H9 (cell line): Measurements from ENCODE around the gene CNKSR1. TPM values are rescaled to one million over a fixed set of nuclear protein-coding genes. Genes with fewer than 3 reads are reported as not detected.

Experiments
- DNase-seq: peaks from one replicate; pipeline ENCODE4 v3.0.0-alpha.2; 2017
- H2AFZ ChIP-seq: one replicate; pipeline ENCODE4 v1.6.1; 2013; ENCODE audit warnings: mild to moderate bottlenecking, low read length, control low read depth, moderate library complexity
- H2AK5ac ChIP-seq: 2 replicates; pipeline ENCODE4 v1.6.1; 2013; ENCODE audit warnings: low read length, control low read depth, mixed read lengths; ENCODE audit not compliant: insufficient read length
- H2BK120ac ChIP-seq: one replicate; pipeline ENCODE4 v1.6.1; 2013; ENCODE audit warnings: low read depth, mild to moderate bottlenecking, low read length, control low read depth, inconsistent platforms; ENCODE audit not compliant: poor library complexity, severe bottlenecking
- H2BK12ac ChIP-seq: 2 replicates; pipeline ENCODE4 v1.6.1; 2013; ENCODE audit warnings: low read length, control low read depth, mixed read lengths, low read depth; ENCODE audit not compliant: insufficient read length
- H2BK15ac ChIP-seq: 2 replicates; pipeline ENCODE4 v1.6.1; 2013; ENCODE audit warnings: low read depth, low read length, control low read depth
- H2BK20ac ChIP-seq: one replicate; pipeline ENCODE4 v1.6.1; 2013; ENCODE audit warnings: low read depth, mild to moderate bottlenecking, low read length, control low read depth, inconsistent platforms; ENCODE audit not compliant: poor library complexity, severe bottlenecking
- H2BK5ac ChIP-seq: 2 replicates; pipeline ENCODE4 v1.6.1; 2013; ENCODE audit warnings: low read length, control low read depth, mixed read lengths; ENCODE audit not compliant: insufficient read length
- H3K14ac ChIP-seq: 2 replicates; pipeline ENCODE4 v1.6.1; 2013; ENCODE audit warnings: low read length, control low read depth; ENCODE audit not compliant: insufficient read depth
- H3K18ac ChIP-seq: 2 replicates; pipeline ENCODE4 v1.6.1; 2013; ENCODE audit warnings: low read depth, mild to moderate bottlenecking, mixed read lengths, low read length, control low read depth; ENCODE audit not compliant: insufficient read length
- H3K23ac ChIP-seq: 2 replicates; pipeline ENCODE4 v1.6.1; 2013; ENCODE audit warnings: low read length, control low read depth, mixed read lengths, low read depth; ENCODE audit not compliant: insufficient read length
- H3K23me2 ChIP-seq: 2 replicates; pipeline ENCODE4 v1.6.1; 2013; ENCODE audit warnings: low read depth, mild to moderate bottlenecking, mixed read lengths, low read length, control low read depth; ENCODE audit not compliant: insufficient read length, poor library complexity, severe bottlenecking
- H3K27ac ChIP-seq: 2 replicates; pipeline ENCODE4 v1.5.1; 2013; ENCODE audit warnings: low read length, control low read depth, mixed read lengths, low read depth; ENCODE audit not compliant: insufficient read length
- H3K27me3 ChIP-seq: 2 replicates; pipeline ENCODE4 v1.6.1; 2013; ENCODE audit warnings: low read length, control low read depth, inconsistent platforms; ENCODE audit not compliant: insufficient read depth
- H3K4ac ChIP-seq: 2 replicates; pipeline ENCODE4 v1.6.1; 2013; ENCODE audit warnings: low read depth, mild to moderate bottlenecking, control low read depth, inconsistent platforms, low read length, moderate library complexity
- H3K4me1 ChIP-seq: 2 replicates; pipeline ENCODE4 v1.6.1; 2013; ENCODE audit warnings: low read length, control low read depth, inconsistent platforms; ENCODE audit not compliant: insufficient read depth
- H3K4me2 ChIP-seq: 2 replicates; pipeline ENCODE4 v1.6.1; 2013; ENCODE audit warnings: low read length, control low read depth, mixed read lengths; ENCODE audit not compliant: insufficient read length, insufficient read depth
- H3K56ac ChIP-seq: 2 replicates; pipeline ENCODE4 v1.6.1; 2013; ENCODE audit warnings: low read depth, mild to moderate bottlenecking, mixed read lengths, low read length, control low read depth; ENCODE audit not compliant: insufficient read length
- H3K79me1 ChIP-seq: 2 replicates; pipeline ENCODE4 v1.6.1; 2013; ENCODE audit warnings: low read depth, mild to moderate bottlenecking, moderate library complexity, low read length, control low read depth, inconsistent platforms; ENCODE audit not compliant: insufficient read depth, poor library complexity, severe bottlenecking
- H3K79me2 ChIP-seq: 2 replicates; pipeline ENCODE4 v1.6.1; 2013; ENCODE audit warnings: low read length, control low read depth, inconsistent platforms; ENCODE audit not compliant: insufficient read depth
- H3K9ac ChIP-seq: 2 replicates; pipeline ENCODE4 v1.6.1; 2013; ENCODE audit warnings: low read length, control low read depth, mixed read lengths; ENCODE audit not compliant: insufficient read length; ENCODE audit errors: extremely low read depth
- H3K9me3 ChIP-seq: one replicate; pipeline ENCODE4 v1.6.1; 2013; ENCODE audit warnings: low read depth, low read length, inconsistent platforms; ENCODE audit not compliant: control insufficient read depth
- H3T11ph ChIP-seq: one replicate; pipeline ENCODE4 v1.6.1; 2013; ENCODE audit warnings: mild to moderate bottlenecking, low read length, control low read depth, inconsistent platforms
- H4K20me1 ChIP-seq: one replicate; pipeline ENCODE4 v1.6.1; 2013; ENCODE audit not compliant: control insufficient read depth, insufficient read length, insufficient read depth
- H4K5ac ChIP-seq: 2 replicates; pipeline ENCODE4 v1.6.1; 2013; ENCODE audit warnings: low read depth, mild to moderate bottlenecking, mixed read lengths, low read length, control low read depth; ENCODE audit not compliant: insufficient read length
- H4K8ac ChIP-seq: replicated peaks from 2 replicates; pipeline ENCODE4 v1.6.1; 2013; ENCODE audit warnings: low read length, control low read depth, mixed read lengths, low read depth; ENCODE audit not compliant: insufficient read length
- H4K91ac ChIP-seq: 2 replicates; pipeline ENCODE4 v1.6.1; 2013; ENCODE audit warnings: low read depth, mild to moderate bottlenecking, moderate library complexity, mixed read lengths, low read length, control low read depth; ENCODE audit not compliant: insufficient read length
- H3K27ac Mint-ChIP-seq, 3 experiments: 2 replicates in 2 of 3; 3 replicates in 1 of 3; pipeline ENCODE4 v1.8.0; 2020 to 2021; ENCODE audit warnings: mixed read lengths in 3 of 3, mild to moderate bottlenecking in 1 of 3, moderate library complexity in 1 of 3
- H3K27me3 Mint-ChIP-seq: 2 replicates; pipeline ENCODE4 v1.8.0; 2021; ENCODE audit warnings: low read depth, mild to moderate bottlenecking, moderate library complexity, mixed read lengths
- H3K36me3 Mint-ChIP-seq, 3 experiments: 2 replicates in 2 of 3; 3 replicates in 1 of 3; pipeline ENCODE4 v1.8.0; 2020 to 2021; ENCODE audit warnings: low read depth in 3 of 3, mixed read lengths in 3 of 3; ENCODE audit not compliant: insufficient read depth in 1 of 3
- H3K4me1 Mint-ChIP-seq, 2 experiments: 2 replicates each; pipeline ENCODE4 v1.8.0; 2020; ENCODE audit warnings: mixed read lengths in 2 of 2
- H3K4me3 Mint-ChIP-seq, 2 experiments: 2 replicates in 1 of 2; 3 replicates in 1 of 2; pipeline ENCODE4 v1.8.0; 2020 to 2021; ENCODE audit warnings: mild to moderate bottlenecking in 2 of 2, mixed read lengths in 2 of 2, moderate library complexity in 1 of 2
- H3K9me3 Mint-ChIP-seq, 2 experiments: 2 replicates in 1 of 2; 3 replicates in 1 of 2; pipeline ENCODE4 v1.8.0; 2020; ENCODE audit warnings: mild to moderate bottlenecking in 2 of 2, mixed read lengths in 2 of 2, moderate library complexity in 1 of 2
- CTCF ChIP-seq: fragments of 200-600 bp; sonication (generic); conservative IDR thresholded peaks from 3 replicates; pipeline ENCODE4 v1.8.0; 2021; ENCODE audit warnings: antibody characterized with exemption, mild to moderate bottlenecking
- WGBS: extraction: QIAGEN DNeasy Blood & Tissue Kit; methylation state at CpG from one replicate; pipeline ENCODE4 v1.1.7; 2013; ENCODE audit warnings: missing lambda C conversion rate, low lambda C conversion rate, mixed read lengths; ENCODE audit not compliant: insufficient read length; ENCODE audit errors: extremely low coverage; 5-methylcytosine and 5-hydroxymethylcytosine counted together
- total RNA-seq: library from RNA; stranded (reverse); gene quantifications from 2 replicates; pipeline ENCODE4 v1.2.1, GENCODE V29; 2021

Gene CNKSR1
- total RNA-seq, 1 experiment from 2014 or later = 26.3 TPM

DNA sequence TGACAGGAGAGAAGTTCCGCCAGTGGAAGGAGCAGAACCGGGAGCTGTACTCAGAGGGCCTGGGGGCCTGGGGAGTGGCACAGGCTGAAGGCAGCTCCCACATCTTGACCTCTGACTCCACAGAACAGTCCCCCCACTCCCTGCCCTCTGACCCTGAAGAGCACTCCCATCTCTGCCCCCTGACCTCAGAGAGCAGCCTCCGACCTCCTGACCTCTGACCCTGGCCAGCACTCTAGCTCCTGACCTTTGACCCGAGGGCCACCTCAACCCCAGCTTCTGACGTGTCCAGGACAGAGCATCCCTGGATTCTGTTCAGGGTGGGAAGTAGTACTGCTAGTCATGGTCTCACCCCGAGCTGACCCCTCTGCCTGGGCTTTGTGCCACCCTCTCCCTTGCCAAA, 12.0 kb downstream of the CNKSR1 start:
- H3K23ac ChIP-seq = no peak overlapping the region
- no peak for DNase-seq
- H3T11ph ChIP-seq = no peak overlapping the region
- no peak overlapping the region for H2BK15ac ChIP-seq
- no peak overlapping the region for H2BK120ac ChIP-seq
- no peak overlapping the region for H4K8ac ChIP-seq
- no peak overlapping the region for H3K18ac ChIP-seq
- H3K9ac ChIP-seq = no peak overlapping the region
- no peak overlapping the region for H2BK5ac ChIP-seq
- H4K91ac ChIP-seq = no peak overlapping the region
- H3K23me2 ChIP-seq = no peaks in the 10 kb centered on the region
- Mint-ChIP-seq H3K27ac (no peak overlapping the region), H3K4me3 (no peak overlapping the region), H3K9me3 (no peaks in the 10 kb centered on the region), H3K4me1 (peaks cover 13 to 19% of the 10 kb centered on the region in 2 experiments), H3K36me3 (peaks cover 5 to 30% (median 11%) of the 10 kb centered on the region in 3 experiments; a peak in 5 of 7 replicates), H3K27me3 (peaks cover 2% of the 10 kb centered on the region; the same call in 1 of the 2 replicates)
- no peak overlapping the region for H2BK12ac ChIP-seq
- H2AK5ac ChIP-seq = no peak overlapping the region
- H3K4me1 ChIP-seq = no peaks in the 10 kb centered on the region
- H2AFZ ChIP-seq = no peak overlapping the region
- H3K14ac ChIP-seq = no peak overlapping the region
- H3K27ac ChIP-seq = no peak overlapping the region
- H3K27me3 ChIP-seq = no peaks in the 10 kb centered on the region
- H3K4ac ChIP-seq = no peak overlapping the region
- H3K79me2 ChIP-seq = no peaks in the 10 kb centered on the region
- H3K4me2 ChIP-seq = no peak overlapping the region
- H4K5ac ChIP-seq = no peak overlapping the region
- H2BK20ac ChIP-seq = no peak overlapping the region
- H4K20me1 ChIP-seq = no peaks in the 10 kb centered on the region
- no peaks in the 10 kb centered on the region for H3K9me3 ChIP-seq
- H3K79me1 ChIP-seq = no peaks in the 10 kb centered on the region
- TF ChIP-seq CTCF = no peak
- no peak overlapping the region for H3K56ac ChIP-seq
- no CpG with 5 or more reads among the region's 6 CpGs for WGBS
